Subcutaneous abdominal adipose tissue (tissue), 5 donors: Measurements from ENCODE around the gene LGALS9C.
"Not testable (repeated sequence)": the region's sequence is repeated elsewhere in the genome, so short reads cannot be mapped to it uniquely, and the experiment has no call there.

Experiments
- H3K27ac ChIP-seq: one replicate; pipeline ENCODE4 v1.7.0; 2013; ENCODE audit warnings: low read depth, mild to moderate bottlenecking, inconsistent platforms, low read length, moderate library complexity
- H3K27me3 ChIP-seq, 5 donors: one replicate each; pipeline ENCODE4 v1.7.0; 2013; ENCODE audit warnings: low read length in 5 of 5, inconsistent platforms in 1 of 5; ENCODE audit not compliant: control insufficient read depth in 5 of 5, insufficient read depth in 4 of 5
- H3K36me3 ChIP-seq, 5 donors: one replicate each; pipeline ENCODE4 v1.7.0; 2013; ENCODE audit warnings: low read length in 5 of 5; ENCODE audit not compliant: control insufficient read depth in 5 of 5, insufficient read depth in 5 of 5
- H3K4me1 ChIP-seq, 5 donors: one replicate each; pipeline ENCODE4 v1.7.0; 2013; ENCODE audit warnings: low read length in 5 of 5, mild to moderate bottlenecking in 3 of 5, moderate library complexity in 1 of 5; ENCODE audit not compliant: control insufficient read depth in 5 of 5, insufficient read depth in 5 of 5
- H3K4me3 ChIP-seq, 5 donors: one replicate each; pipeline ENCODE4 v1.7.0; 2013; ENCODE audit warnings: low read length in 5 of 5, low read depth in 1 of 5
- H3K9ac ChIP-seq, 5 donors: one replicate each; pipeline ENCODE4 v1.7.0; 2013; ENCODE audit warnings: low read length in 5 of 5, mild to moderate bottlenecking in 4 of 5, moderate library complexity in 3 of 5
- H3K9me3 ChIP-seq, 5 donors: one replicate each; pipeline ENCODE4 v1.7.0; 2013; ENCODE audit warnings: low read length in 5 of 5; ENCODE audit not compliant: control insufficient read depth in 5 of 5
- donor health status: healthy.
- donor health status: healthy.
- donor health status: healthy.
- donor health status: healthy.
- donor health status: healthy.

The LGALS9C gene

GRCh38 chr17:18476508-18477308, at the start of gene LGALS9C:
Gene LGALS9C, plus strand, starts transcription at chr17:18476789. Its CDS starts 66 bp downstream, at chr17:18476855.
- not testable (repeated sequence) for H3K4me3 ChIP-seq, H3K9me3 ChIP-seq, H3K9ac ChIP-seq, H3K4me1 ChIP-seq, H3K36me3 ChIP-seq, H3K27me3 ChIP-seq, H3K27ac ChIP-seq

- H3K36me3 ChIP-seq, H3K9ac ChIP-seq, H3K27ac ChIP-seq, H3K4me3 ChIP-seq, H3K9me3 ChIP-seq, H3K4me1 ChIP-seq, H3K27me3 ChIP-seq: not testable (repeated sequence)
Measured at GRCh38 chr17:18432206-18432605, 44.4 kb upstream of the LGALS9C start.

- not testable (repeated sequence) for H3K9me3 ChIP-seq, H3K4me3 ChIP-seq, H3K27ac ChIP-seq, H3K27me3 ChIP-seq, H3K4me1 ChIP-seq, H3K9ac ChIP-seq, H3K36me3 ChIP-seq
Measured at GRCh38 chr17:18439465-18439870, 37.1 kb upstream of the LGALS9C start.

- not testable (repeated sequence) for H3K9ac ChIP-seq, H3K36me3 ChIP-seq, H3K4me3 ChIP-seq, H3K27me3 ChIP-seq, H3K27ac ChIP-seq, H3K9me3 ChIP-seq, H3K4me1 ChIP-seq
Measured at GRCh38 chr17:18442093-18442492, 34.5 kb upstream of the LGALS9C start.

- not testable (repeated sequence) for H3K9ac ChIP-seq, H3K36me3 ChIP-seq, H3K27ac ChIP-seq, H3K9me3 ChIP-seq, H3K4me3 ChIP-seq, H3K4me1 ChIP-seq, H3K27me3 ChIP-seq
Measured at GRCh38 chr17:18442532-18442931, 34.1 kb upstream of the LGALS9C start.

GRCh38 chr17:18447476-18448205, 28.9 kb upstream of the LGALS9C start:
- H3K9ac ChIP-seq, H3K4me3 ChIP-seq, H3K27me3 ChIP-seq, H3K9me3 ChIP-seq, H3K27ac ChIP-seq, H3K36me3 ChIP-seq, H3K4me1 ChIP-seq: not testable (repeated sequence)

- H3K4me3 ChIP-seq, H3K27ac ChIP-seq, H3K9me3 ChIP-seq, H3K27me3 ChIP-seq, H3K36me3 ChIP-seq, H3K9ac ChIP-seq, H3K4me1 ChIP-seq: not testable (repeated sequence)
Measured at GRCh38 chr17:18448311-18448710, 28.3 kb upstream of the LGALS9C start.

GRCh38 chr17:18449833-18450232, 26.8 kb upstream of the LGALS9C start:
- H3K27ac ChIP-seq, H3K9me3 ChIP-seq, H3K4me3 ChIP-seq, H3K9ac ChIP-seq, H3K4me1 ChIP-seq, H3K36me3 ChIP-seq, H3K27me3 ChIP-seq: not testable (repeated sequence)

GRCh38 chr17:18450998-18451397, 25.6 kb upstream of the LGALS9C start:
- not testable (repeated sequence) for H3K4me1 ChIP-seq, H3K9me3 ChIP-seq, H3K9ac ChIP-seq, H3K36me3 ChIP-seq, H3K4me3 ChIP-seq, H3K27ac ChIP-seq, H3K27me3 ChIP-seq

GRCh38 chr17:18451969-18452368, 24.6 kb upstream of the LGALS9C start:
- H3K36me3 ChIP-seq, H3K9ac ChIP-seq, H3K4me3 ChIP-seq, H3K9me3 ChIP-seq, H3K27ac ChIP-seq, H3K27me3 ChIP-seq, H3K4me1 ChIP-seq: not testable (repeated sequence)
